SIG-M5 treated with dmso at 0.1 percent for 504 hours (cell line): ENCODE measurements around the gene GRM8.

Experiments
- DNase-seq: peaks from one replicate; lab custom pipeline; 2025; ENCODE audit not compliant: unreplicated experiment; lab: John Stamatoyannopoulos, UW

The GRM8 gene

GRCh38 chr7:126569402-126569801 lies 683.3 kb downstream of the GRM8 start:
- DNase-seq = no peak

DNA sequence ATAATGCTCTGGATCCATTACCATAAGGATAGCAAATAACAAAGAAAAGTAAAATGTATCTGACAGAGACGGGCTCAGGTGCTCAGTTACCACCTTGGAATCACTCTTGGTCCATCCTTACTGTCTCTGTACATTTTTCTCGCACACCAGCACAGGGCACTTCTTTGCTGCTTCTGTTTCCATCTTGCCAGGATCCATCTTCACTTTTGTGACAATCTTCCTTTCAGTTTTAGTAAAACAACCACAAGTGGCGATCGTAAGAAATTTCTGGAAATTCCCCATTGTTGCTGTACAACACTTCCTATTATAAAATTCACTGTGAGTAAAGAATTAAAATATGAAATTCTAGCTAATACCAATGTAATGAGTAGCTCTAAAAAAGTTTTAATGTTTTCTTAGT lies 695.5 kb downstream of the GRM8 start:
- no peak for DNase-seq

- no peak for DNase-seq
Observed at GRCh38 chr7:126541406-126541805, 711.3 kb downstream of the GRM8 start.

- no peak for DNase-seq
Observed at GRCh38 chr7:126535176-126535575, 717.6 kb downstream of the GRM8 start.

GRCh38 chr7:126533715-126534114 lies 719.0 kb downstream of the GRM8 start:
- no peak for DNase-seq

GRCh38 chr7:126529833-126530232 lies 722.9 kb downstream of the GRM8 start:
- no peak for DNase-seq

DNA sequence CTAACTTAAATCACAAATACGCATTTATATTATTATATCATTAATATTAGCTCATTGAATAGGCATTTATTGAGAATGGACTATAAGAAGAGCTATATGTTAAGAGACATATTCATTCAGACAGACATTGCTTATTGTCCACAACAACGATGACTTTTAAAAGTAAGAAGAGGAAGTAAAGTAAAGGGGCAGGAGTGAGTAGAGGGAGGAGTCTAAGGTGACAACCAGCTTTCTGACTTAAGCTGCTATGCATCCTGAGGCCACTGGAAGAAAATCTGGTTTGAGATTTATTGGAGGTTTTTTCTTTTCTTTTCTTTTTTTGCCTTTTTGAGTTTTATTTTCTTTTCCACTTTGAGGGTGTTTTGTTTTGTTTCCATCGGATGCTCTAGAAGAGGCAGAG lies 723.5 kb downstream of the GRM8 start:
- no peak for DNase-seq

- DNase-seq = no peak
Observed at GRCh38 chr7:126525906-126526305, 726.8 kb downstream of the GRM8 start.

- DNase-seq = no peak
Observed at GRCh38 chr7:126524967-126525366, 727.8 kb downstream of the GRM8 start.

- no peak for DNase-seq
Observed at GRCh38 chr7:126511046-126511445, 741.7 kb downstream of the GRM8 start.

GRCh38 chr7:126501617-126502016 lies 751.1 kb downstream of the GRM8 start:
- no peak for DNase-seq

DNA sequence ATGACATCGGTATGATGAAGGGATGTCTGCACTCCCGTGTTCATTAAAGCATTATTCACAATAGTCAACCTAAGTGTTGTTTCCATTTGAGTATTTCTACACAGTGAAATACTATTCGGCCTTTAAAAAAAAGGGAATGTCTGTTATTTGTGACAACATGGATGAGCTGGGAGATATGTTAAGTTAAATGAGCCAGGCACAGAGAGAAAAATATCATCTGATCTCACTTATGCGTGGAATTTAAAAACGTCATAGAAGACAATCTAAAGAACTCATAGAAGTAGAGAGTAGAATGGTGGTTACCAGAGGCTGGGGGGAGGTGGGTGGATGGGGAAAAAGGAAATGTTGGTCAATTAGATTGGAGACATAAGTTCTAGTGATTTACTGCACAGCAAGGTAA lies 753.3 kb downstream of the GRM8 start:
- DNase-seq = no peak

GRCh38 chr7:126495733-126496132 lies 757.0 kb downstream of the GRM8 start:
- DNase-seq = no peak

DNA sequence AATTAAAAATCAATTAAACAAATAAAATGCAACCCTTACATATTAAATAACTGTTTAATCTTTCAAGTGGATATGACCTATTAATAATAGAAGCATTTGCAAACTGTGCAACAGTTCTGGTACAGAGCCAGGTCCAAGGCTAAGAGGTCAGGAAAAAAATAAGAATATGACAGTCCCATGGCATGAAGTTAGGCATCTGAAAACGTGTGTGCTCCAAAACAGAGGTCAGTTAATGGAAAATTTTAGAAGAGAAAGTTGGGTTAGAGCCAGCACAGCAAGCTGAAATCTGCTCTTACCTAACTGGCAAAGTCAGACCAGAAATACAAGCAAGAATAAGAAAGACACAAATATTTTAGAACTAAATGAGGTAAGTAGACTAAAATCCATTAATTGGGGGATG lies 757.7 kb downstream of the GRM8 start:
- no peak for DNase-seq

DNA sequence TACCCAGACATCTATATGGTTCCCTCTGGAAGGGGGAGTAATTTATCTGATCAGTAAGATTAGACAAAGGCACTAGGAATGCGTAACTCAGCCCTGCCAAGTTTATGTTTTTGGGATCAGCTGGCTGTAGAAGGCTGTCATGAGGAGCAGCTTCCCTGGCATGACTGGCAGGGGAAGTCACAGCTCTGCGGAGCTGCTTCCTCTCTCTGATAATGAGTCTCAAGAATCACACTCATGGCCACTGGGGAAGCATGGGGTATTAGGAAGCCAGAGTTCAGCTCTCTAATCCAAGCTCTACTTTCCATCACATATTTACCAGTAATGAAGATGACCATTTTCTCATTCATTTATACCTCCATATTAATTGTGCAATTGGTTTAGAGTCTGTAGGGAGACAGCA lies 758.9 kb downstream of the GRM8 start:
- DNase-seq = no peak

GRCh38 chr7:126489874-126490273 lies 762.9 kb downstream of the GRM8 start:
- DNase-seq = no peak

GRCh38 chr7:126487728-126488442 lies 764.9 kb downstream of the GRM8 start:
- DNase-seq = no peak

GRCh38 chr7:126486806-126487205 lies 765.9 kb downstream of the GRM8 start:
- no peak for DNase-seq

- DNase-seq = no peak
Observed at GRCh38 chr7:126485791-126486190, 767.0 kb downstream of the GRM8 start.

GRCh38 chr7:126483972-126484371 lies 768.8 kb downstream of the GRM8 start:
- DNase-seq = no peak

GRCh38 chr7:126472825-126473224 lies 779.9 kb downstream of the GRM8 start:
- DNase-seq = no peak

- no peak for DNase-seq
Observed at GRCh38 chr7:126462405-126462804, 790.3 kb downstream of the GRM8 start.

- DNase-seq = no peak
Observed at GRCh38 chr7:126460664-126461063, 792.1 kb downstream of the GRM8 start.
